Sigmoid colon (tissue), 7 donors: ENCODE results near the gene CIC. TPM values are rescaled to one million over a fixed set of nuclear protein-coding genes. Genes with fewer than 3 reads are reported as not detected.

Experiments used
- DNase-seq: peaks from one replicate; pipeline ENCODE4 v3.0.0-alpha.2; 2019
- H3K27ac ChIP-seq, 4 donors: fragments of 200-600 bp; sonication (generic); one replicate each; pipeline ENCODE4 v1.5.1; 2016 to 2019; ENCODE audit warnings: mild to moderate bottlenecking in 1 of 4
- H3K27me3 ChIP-seq, 3 donors: fragments of 200-600 bp; sonication (generic); one replicate each; pipeline ENCODE4 v1.5.1; 2019; ENCODE audit warnings: mild to moderate bottlenecking in 1 of 3
- H3K36me3 ChIP-seq, 4 donors: fragments of 200-600 bp; sonication (generic); one replicate each; pipeline ENCODE4 v1.5.1; 2016 to 2019
- H3K4me1 ChIP-seq, 4 donors: fragments of 200-600 bp; sonication (generic); one replicate each; pipeline ENCODE4 v1.5.1; 2017 to 2019
- H3K4me3 ChIP-seq, 4 donors: fragments of 200-600 bp; sonication (generic); one replicate each; pipeline ENCODE4 v1.5.1; 2017 to 2019; ENCODE audit warnings: mild to moderate bottlenecking in 2 of 4, moderate library complexity in 1 of 4
- H3K9me3 ChIP-seq, 4 donors: fragments of 200-600 bp in 3 of 4; sonication (generic) in 3 of 4; one replicate each; pipeline versions ENCODE4 v1.5.1 to v1.6.1; 2013 to 2019
- CTCF ChIP-seq, 4 experiments: fragments of 450-650 bp in 3 of 4; fragments of 200-600 bp in 1 of 4; IDR thresholded peaks; one replicate each; pipeline ENCODE4 v1.5.1; 2016 to 2019; ENCODE audit warnings: antibody characterized with exemption in 4 of 4, mild to moderate bottlenecking in 3 of 4, moderate library complexity in 2 of 4
- EP300 ChIP-seq, 4 donors: sonication (generic); formaldehyde crosslinking; IDR thresholded peaks; one replicate each; pipeline ENCODE4 v1.6.1; 2017; ENCODE audit warnings: antibody characterized with exemption in 4 of 4
- POLR2A ChIP-seq, 2 donors: fragments of 450-650 bp; IDR thresholded peaks; one replicate each; pipeline ENCODE4 v1.6.1; 2016; ENCODE audit warnings: antibody characterized with exemption in 2 of 2, mild to moderate bottlenecking in 2 of 2, moderate library complexity in 2 of 2
- POLR2AphosphoS5 ChIP-seq, 4 donors: sonication (generic); formaldehyde crosslinking; IDR thresholded peaks; one replicate each; pipeline ENCODE4 v1.6.1; 2017; ENCODE audit warnings: antibody characterized with exemption in 4 of 4
- WGBS, 2 donors: extraction: QIAGEN DNeasy Blood & Tissue Kit; methylation state at CpG; one replicate each; pipeline ENCODE4 v1.1.7; 2013; 5-methylcytosine and 5-hydroxymethylcytosine counted together
- intact Hi-C: fragments of 100-400 bp; cut with DNase I; formaldehyde crosslinking; loops from one replicate; pipeline ENCODE4 v1.15.1; 2023
- polyA plus RNA-seq, 3 donors: library from polyadenylated mRNA; stranded (reverse); fragments of 200-250 nt; gene quantifications; one replicate each; pipeline ENCODE4 v1.2.3, GENCODE V29; 2013
- total RNA-seq, 4 donors: library from RNA; depleted of rRNA; stranded (reverse); fragments of >200 nt; gene quantifications; one replicate each; pipeline ENCODE4 v1.1.0, GENCODE V29; 2016
- donor health status: healthy with polysubstance abuse.
- donor health status: Bipolar disorder and iron deficiency.
- donor health status: healthy.

Gene CIC
- total and polyA plus RNA-seq, 7 donors = 8.4 to 42.1 (median 20.0) TPM

GRCh38 chr19:42245231-42245630, 23.8 kb upstream of the CIC start:
- peak overlapping the region; percentile 84 to 100 (median 98) for H3K27ac ChIP-seq
- WGBS, 2 donors = 60 to 79% methylated on average over 10 of the region's 10 CpGs
- H3K9me3 ChIP-seq = no peaks in the 10 kb centered on the region
- peaks cover 0 to 71% (median 60%) of the 10 kb centered on the region in 4 donors for H3K4me1 ChIP-seq
- intact Hi-C loops = no loop called here
- peak overlapping the region in 1 of 4 donors; percentile 63 for H3K4me3 ChIP-seq
- H3K36me3 ChIP-seq = peaks cover 14 to 23% (median 17%) of the 10 kb centered on the region in 4 donors
- TF ChIP-seq EP300 (IDR thresholded peaks at IDR 0.05) (no peak), POLR2AphosphoS5 (IDR thresholded peaks at IDR 0.05) (no peak), CTCF (IDR thresholded peaks at IDR 0.05) (no peak), POLR2A (IDR thresholded peaks at IDR 0.05) (no peak)
- no peaks in the 10 kb centered on the region for H3K27me3 ChIP-seq
- no peak for DNase-seq

GRCh38 chr19:42246143-42246921, 22.7 kb upstream of the CIC start:
- Histone ChIP-seq H3K27ac (peak overlapping the region; percentile 84 to 100 (median 98)), H3K9me3 (no peaks in the 10 kb centered on the region), H3K27me3 (no peaks in the 10 kb centered on the region), H3K4me3 (no peak overlapping the region), H3K4me1 (peaks cover 0 to 71% (median 61%) of the 10 kb centered on the region in 4 donors), H3K36me3 (peaks cover 14 to 22% (median 17%) of the 10 kb centered on the region in 4 donors)
- peak; percentile 67 to 81 (median 73) for TF ChIP-seq CTCF (IDR thresholded peaks at IDR 0.05)
- peak; percentile 31 to 78 (median 66) for TF ChIP-seq POLR2AphosphoS5 (IDR thresholded peaks at IDR 0.05)
- no peak for TF ChIP-seq POLR2A (IDR thresholded peaks at IDR 0.05)
- no peak for TF ChIP-seq EP300 (IDR thresholded peaks at IDR 0.05)
- DNase-seq = peak; percentile 95
- WGBS, 2 donors = 25 to 46% methylated on average over 10 of the region's 10 CpGs
- intact Hi-C loops = loop anchor here (1.0 to 2.0 kb wide), 2 partner anchors 33 to 50 kb away; no protein-coding TSS in a partner anchor

- Histone ChIP-seq H3K27me3 (no peaks in the 10 kb centered on the region), H3K4me1 (peaks cover 0 to 72% (median 63%) of the 10 kb centered on the region in 4 donors), H3K4me3 (no peak overlapping the region), H3K36me3 (peaks cover 14 to 22% (median 17%) of the 10 kb centered on the region in 4 donors), H3K27ac (peak overlapping the region; percentile 84 to 100 (median 98)), H3K9me3 (no peaks in the 10 kb centered on the region)
- peak in 1 of 4 donors; percentile 7 for TF ChIP-seq POLR2AphosphoS5 (IDR thresholded peaks at IDR 0.05)
- no peak for TF ChIP-seq EP300 (IDR thresholded peaks at IDR 0.05)
- no peak for TF ChIP-seq POLR2A (IDR thresholded peaks at IDR 0.05)
- no peak for TF ChIP-seq CTCF (IDR thresholded peaks at IDR 0.05)
- intact Hi-C loops = loop anchor here (1.0 to 2.0 kb wide), 2 partner anchors 32 to 50 kb away; no protein-coding TSS in a partner anchor
- DNase-seq = no peak
- WGBS, 2 donors = 71 to 85% methylated on average over 7 of the region's 7 CpGs
These were observed 22.0 kb upstream of the CIC start for GRCh38 chr19:42246922-42247639.

GRCh38 chr19:42247640-42248199, 21.3 kb upstream of the CIC start:
- H3K27ac ChIP-seq = peak overlapping the region; percentile 84 to 100 (median 98)
- WGBS, 2 donors = 93 to 94% methylated on average over 6 of the region's 6 CpGs
- no peaks in the 10 kb centered on the region for H3K9me3 ChIP-seq
- H3K27me3 ChIP-seq = no peaks in the 10 kb centered on the region
- intact Hi-C loops = loop anchor here (2.0 kb wide), 1 partner anchor 49 kb away; no protein-coding TSS in a partner anchor
- H3K4me1 ChIP-seq = peaks cover 0 to 78% (median 70%) of the 10 kb centered on the region in 4 donors
- TF ChIP-seq POLR2AphosphoS5 (IDR thresholded peaks at IDR 0.05) = no peak
- TF ChIP-seq POLR2A (IDR thresholded peaks at IDR 0.05) = no peak
- TF ChIP-seq CTCF (IDR thresholded peaks at IDR 0.05) = no peak
- TF ChIP-seq EP300 (IDR thresholded peaks at IDR 0.05) = no peak
- no peak for DNase-seq
- H3K4me3 ChIP-seq = no peak overlapping the region
- H3K36me3 ChIP-seq = peaks cover 14 to 22% (median 17%) of the 10 kb centered on the region in 4 donors
